MM.1S (cell line): ENCODE data around the gene BAG5.

Experiments
- DNase-seq: peaks from one replicate; pipeline ENCODE4 v3.0.0-alpha.2; 2015
- H2AFZ ChIP-seq: fragments of 300-600 bp; sonication (generic); 2 replicates; pipeline ENCODE4 v1.6.0; 2016; ENCODE audit warnings: antibody characterized with exemption, low read length
- H3F3A ChIP-seq: fragments of 300-600 bp; sonication (generic); 2 replicates; pipeline ENCODE4 v1.6.1; 2016; ENCODE audit warnings: mild to moderate bottlenecking, antibody characterized with exemption, low read length, moderate library complexity, mixed read lengths; ENCODE audit not compliant: insufficient read depth
- H3K27ac ChIP-seq: fragments of 300-600 bp; sonication (generic); 2 replicates; pipeline ENCODE4 v1.5.1; 2016; ENCODE audit warnings: mild to moderate bottlenecking, low read length
- H3K27me3 ChIP-seq: fragments of 300-600 bp; sonication (generic); replicated peaks from 2 replicates; pipeline ENCODE4 v1.6.0; 2016; ENCODE audit warnings: low read length; ENCODE audit not compliant: insufficient read depth
- H3K36me3 ChIP-seq: fragments of 300-600 bp; sonication (generic); replicated peaks from 2 replicates; pipeline ENCODE4 v1.6.1; 2016; ENCODE audit warnings: mild to moderate bottlenecking, low read length, mixed read lengths; ENCODE audit not compliant: insufficient read depth
- H3K4me1 ChIP-seq: fragments of 300-600 bp; sonication (generic); 2 replicates; pipeline ENCODE4 v1.6.1; 2016; ENCODE audit warnings: low read length, mixed read lengths
- H3K4me2 ChIP-seq: fragments of 300-600 bp; sonication (generic); 2 replicates; pipeline ENCODE4 v1.6.0; 2016; ENCODE audit warnings: low read depth, low read length
- H3K4me3 ChIP-seq: fragments of 300-600 bp; sonication (generic); 2 replicates; pipeline ENCODE4 v1.5.1; 2016; ENCODE audit warnings: low read length, mixed read lengths
- H3K79me2 ChIP-seq: fragments of 300-600 bp; sonication (generic); 2 replicates; pipeline ENCODE4 v1.6.1; 2016; ENCODE audit warnings: mixed run types, low read length, mixed read lengths
- H3K9ac ChIP-seq: fragments of 300-600 bp; sonication (generic); 2 replicates; pipeline ENCODE4 v1.6.1; 2016; ENCODE audit warnings: low read length, mixed read lengths
- H3K9me2 ChIP-seq: fragments of 300-600 bp; sonication (generic); replicated peaks from 2 replicates; pipeline ENCODE4 v1.6.1; 2016; ENCODE audit warnings: mild to moderate bottlenecking, low read length, mixed read lengths; ENCODE audit not compliant: insufficient read depth
- H3K9me3 ChIP-seq: fragments of 300-600 bp; sonication (generic); replicated peaks from 2 replicates; pipeline ENCODE4 v1.6.1; 2016; ENCODE audit warnings: mild to moderate bottlenecking, low read length, mixed read lengths; ENCODE audit not compliant: insufficient read depth
- H4K20me1 ChIP-seq: fragments of 300-600 bp; sonication (generic); 2 replicates; pipeline ENCODE4 v1.6.1; 2016; ENCODE audit warnings: mild to moderate bottlenecking, low read length, moderate library complexity, mixed read lengths; ENCODE audit not compliant: insufficient read depth
- EZH2 ChIP-seq: fragments of 300-600 bp; sonication (generic); optimal IDR thresholded peaks from 2 replicates; pipeline ENCODE3; 2017; ENCODE audit warnings: low read depth, mild to moderate bottlenecking, antibody characterized with exemption, low read length, mixed read lengths
- EZH2phosphoT487 ChIP-seq: fragments of 300-600 bp; sonication (generic); IDR thresholded peaks from 2 replicates; pipeline ENCODE4 v1.6.1; 2018; ENCODE audit warnings: antibody characterized with exemption, low read length
- TF ChIP-seq, protein P1 (sequence below): fragments of 300-600 bp; sonication (generic); IDR thresholded peaks from 2 replicates; pipeline ENCODE4 v1.5.1; 2016; ENCODE audit warnings: antibody characterized with exemption, low read length, mixed read lengths

The BAG5 gene

DNA sequence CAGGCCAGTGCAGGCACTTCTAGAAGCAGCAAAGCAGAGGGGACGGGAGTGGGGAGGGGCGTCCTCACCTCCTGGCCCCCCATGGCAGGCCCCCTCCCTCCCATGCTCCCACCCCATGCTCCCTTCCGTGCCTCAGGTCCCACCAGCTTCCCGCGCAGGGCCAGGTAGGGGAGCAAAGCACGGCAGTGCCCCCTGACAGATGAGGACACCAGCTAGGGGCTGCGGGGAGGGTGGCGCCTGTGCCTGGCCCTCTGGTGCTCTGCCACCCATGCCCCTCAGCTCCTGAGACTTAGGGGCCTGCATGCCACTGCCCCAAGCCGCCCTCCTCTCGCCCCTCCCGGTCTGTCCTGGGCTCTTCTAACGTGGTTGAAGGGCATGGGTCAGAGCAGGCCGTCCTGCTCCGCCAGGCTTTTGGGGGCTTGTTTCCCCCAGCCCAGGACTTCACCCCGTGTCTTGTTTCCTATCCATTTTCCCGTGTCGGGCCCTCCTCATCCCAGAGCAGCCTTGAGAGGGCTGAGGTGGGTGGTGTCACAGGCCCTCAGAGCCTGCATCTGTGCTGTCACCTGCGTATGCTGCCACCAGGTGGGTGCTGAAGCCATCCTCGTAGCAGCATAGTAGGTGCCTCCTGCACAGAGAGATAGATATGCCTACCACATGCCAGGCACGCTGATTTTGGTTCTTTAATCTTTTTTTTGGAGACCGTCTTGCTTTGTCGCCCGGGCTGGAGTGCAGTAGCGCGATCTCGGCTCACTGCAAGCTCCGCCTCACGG lies 23.2 kb downstream of the BAG5 start:
- no peak overlapping the region for H3K9ac ChIP-seq
- no peak overlapping the region for H3K4me3 ChIP-seq
- no peaks in the 10 kb centered on the region for H3K36me3 ChIP-seq
- no peak for TF ChIP-seq EZH2
- TF ChIP-seq, protein P1, sequence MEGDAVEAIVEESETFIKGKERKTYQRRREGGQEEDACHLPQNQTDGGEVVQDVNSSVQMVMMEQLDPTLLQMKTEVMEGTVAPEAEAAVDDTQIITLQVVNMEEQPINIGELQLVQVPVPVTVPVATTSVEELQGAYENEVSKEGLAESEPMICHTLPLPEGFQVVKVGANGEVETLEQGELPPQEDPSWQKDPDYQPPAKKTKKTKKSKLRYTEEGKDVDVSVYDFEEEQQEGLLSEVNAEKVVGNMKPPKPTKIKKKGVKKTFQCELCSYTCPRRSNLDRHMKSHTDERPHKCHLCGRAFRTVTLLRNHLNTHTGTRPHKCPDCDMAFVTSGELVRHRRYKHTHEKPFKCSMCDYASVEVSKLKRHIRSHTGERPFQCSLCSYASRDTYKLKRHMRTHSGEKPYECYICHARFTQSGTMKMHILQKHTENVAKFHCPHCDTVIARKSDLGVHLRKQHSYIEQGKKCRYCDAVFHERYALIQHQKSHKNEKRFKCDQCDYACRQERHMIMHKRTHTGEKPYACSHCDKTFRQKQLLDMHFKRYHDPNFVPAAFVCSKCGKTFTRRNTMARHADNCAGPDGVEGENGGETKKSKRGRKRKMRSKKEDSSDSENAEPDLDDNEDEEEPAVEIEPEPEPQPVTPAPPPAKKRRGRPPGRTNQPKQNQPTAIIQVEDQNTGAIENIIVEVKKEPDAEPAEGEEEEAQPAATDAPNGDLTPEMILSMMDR: no peak
- TF ChIP-seq EZH2phosphoT487: no peak
- H3K27ac ChIP-seq: no peak overlapping the region
- H3K27me3 ChIP-seq: no peaks in the 10 kb centered on the region
- H3K9me2 ChIP-seq: no peaks in the 10 kb centered on the region
- H4K20me1 ChIP-seq: no peaks in the 10 kb centered on the region
- no peak for DNase-seq
- no peak overlapping the region for H3K4me2 ChIP-seq
- H3F3A ChIP-seq: no peaks in the 10 kb centered on the region
- H3K9me3 ChIP-seq: no peaks in the 10 kb centered on the region
- no peaks in the 10 kb centered on the region for H3K79me2 ChIP-seq
- H2AFZ ChIP-seq: no peak overlapping the region
- H3K4me1 ChIP-seq: no peaks in the 10 kb centered on the region

DNA sequence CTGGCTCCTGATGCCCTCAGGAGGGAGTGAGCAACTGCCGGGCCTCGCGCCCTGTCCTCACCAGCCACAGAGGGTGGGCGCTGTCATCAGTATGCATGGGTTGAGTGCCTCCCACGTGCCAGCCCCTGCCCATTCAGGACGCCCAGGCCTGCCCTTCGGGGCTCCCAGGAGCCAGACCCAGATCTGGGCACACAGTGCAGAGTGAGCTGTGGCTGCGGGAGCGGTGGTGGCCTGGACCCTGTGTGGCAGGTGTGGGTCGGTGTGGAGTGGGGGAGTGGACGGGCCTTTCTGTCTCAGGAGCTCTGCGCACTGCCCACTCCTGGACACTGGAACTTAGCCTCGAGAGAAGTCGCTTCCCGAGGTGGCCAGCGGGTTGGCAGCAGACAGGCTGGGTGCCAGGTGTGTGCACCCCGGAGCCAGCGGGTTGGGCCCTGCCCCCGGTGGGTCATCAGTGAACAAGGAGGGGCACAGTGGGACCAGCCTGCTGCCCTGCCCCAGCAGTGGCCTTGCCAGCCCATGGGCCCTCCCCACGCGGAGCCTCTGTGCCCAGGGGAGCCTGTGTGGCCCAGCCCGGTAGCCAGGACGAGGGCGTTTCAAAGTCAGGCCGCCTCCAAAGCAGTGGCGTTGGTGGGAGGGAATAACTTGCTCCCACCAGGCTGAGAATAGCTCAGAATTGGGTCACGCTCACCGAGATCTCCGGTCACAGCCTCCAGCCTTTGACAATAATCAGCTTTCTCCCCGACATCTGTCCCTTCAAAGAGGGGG lies 24.0 kb downstream of the BAG5 start:
- no peaks in the 10 kb centered on the region for H4K20me1 ChIP-seq
- H3K27ac ChIP-seq: no peak overlapping the region
- no peaks in the 10 kb centered on the region for H3K27me3 ChIP-seq
- H3F3A ChIP-seq: no peaks in the 10 kb centered on the region
- DNase-seq: no peak
- H3K9me3 ChIP-seq: no peaks in the 10 kb centered on the region
- no peaks in the 10 kb centered on the region for H3K9me2 ChIP-seq
- TF ChIP-seq EZH2: no peak
- TF ChIP-seq, protein P1: no peak
- TF ChIP-seq EZH2phosphoT487: no peak
- H3K36me3 ChIP-seq: no peaks in the 10 kb centered on the region
- H3K79me2 ChIP-seq: no peaks in the 10 kb centered on the region
- no peaks in the 10 kb centered on the region for H3K4me1 ChIP-seq
- no peak overlapping the region for H3K4me3 ChIP-seq
- H2AFZ ChIP-seq: no peak overlapping the region
- no peak overlapping the region for H3K4me2 ChIP-seq
- H3K9ac ChIP-seq: no peak overlapping the region

DNA sequence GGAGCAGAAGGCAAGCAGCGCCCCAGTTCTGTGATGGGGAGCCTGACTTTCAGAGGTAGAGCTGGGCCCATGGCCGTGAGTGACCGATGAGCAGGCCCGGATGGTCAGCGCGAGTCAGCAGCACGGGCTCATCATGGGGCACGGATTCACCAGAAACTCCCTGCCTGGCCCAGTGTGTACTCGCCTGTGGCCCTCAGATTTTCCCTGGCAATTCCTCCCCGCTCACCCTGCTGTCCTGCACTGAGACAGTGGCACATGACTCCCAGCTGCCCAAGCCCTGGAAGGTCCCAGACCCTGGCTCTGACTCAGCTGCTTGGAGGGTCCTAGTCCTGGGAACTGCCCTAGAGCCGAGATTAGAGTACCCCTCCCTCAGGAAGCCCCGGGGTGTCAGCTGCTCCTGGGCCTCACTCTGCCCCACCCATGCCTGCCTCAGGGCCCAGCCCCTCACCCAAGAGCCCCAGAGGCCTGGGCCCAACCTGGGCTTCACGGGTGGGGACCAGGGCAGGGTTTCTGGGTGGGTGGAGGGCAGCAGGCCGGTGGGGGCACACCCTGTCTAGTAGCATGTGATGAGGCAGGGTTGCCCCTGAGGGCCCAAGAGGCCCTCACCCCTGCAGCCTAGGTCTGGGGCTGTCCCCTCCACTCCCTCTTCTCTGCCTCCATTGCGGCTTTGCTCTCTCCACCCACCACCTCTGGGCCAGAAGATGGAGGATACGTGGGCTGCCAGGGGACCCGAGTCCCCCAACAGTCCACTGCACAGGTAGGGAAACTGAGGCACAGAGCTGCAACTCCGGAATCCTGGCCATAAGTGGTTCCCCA lies 25.1 kb downstream of the BAG5 start:
- H2AFZ ChIP-seq: no peak overlapping the region
- no peaks in the 10 kb centered on the region for H3K4me1 ChIP-seq
- no peaks in the 10 kb centered on the region for H4K20me1 ChIP-seq
- H3K9me2 ChIP-seq: no peaks in the 10 kb centered on the region
- no peaks in the 10 kb centered on the region for H3K9me3 ChIP-seq
- no peak overlapping the region for H3K4me2 ChIP-seq
- no peak for DNase-seq
- TF ChIP-seq EZH2: no peak
- TF ChIP-seq EZH2phosphoT487: no peak
- TF ChIP-seq, protein P1: no peak
- H3K36me3 ChIP-seq: no peaks in the 10 kb centered on the region
- no peak overlapping the region for H3K27ac ChIP-seq
- H3F3A ChIP-seq: no peaks in the 10 kb centered on the region
- H3K4me3 ChIP-seq: no peak overlapping the region
- no peaks in the 10 kb centered on the region for H3K27me3 ChIP-seq
- H3K9ac ChIP-seq: no peak overlapping the region
- no peaks in the 10 kb centered on the region for H3K79me2 ChIP-seq
